HL-60 (cell line): ENCODE results near the gene CUL5.

Experiments used
- GABPA ChIP-seq: IDR thresholded peaks from 2 replicates; pipeline ENCODE4 v1.6.1; 2012; ENCODE audit warnings: low read depth
- POLR2AphosphoS5 ChIP-seq: IDR thresholded peaks from 2 replicates; pipeline ENCODE4 v1.6.1; 2012; ENCODE audit warnings: low read depth
- REST ChIP-seq: IDR thresholded peaks from 2 replicates; pipeline ENCODE4 v1.6.1; 2012; ENCODE audit warnings: low read depth; ENCODE audit not compliant: insufficient replicate concordance
- SPI1 ChIP-seq: IDR thresholded peaks from 2 replicates; pipeline ENCODE4 v1.6.1; 2012; ENCODE audit warnings: low read depth, mild to moderate bottlenecking, borderline replicate concordance
- TF ChIP-seq, protein P1 (sequence below): IDR thresholded peaks from one replicate; pipeline ENCODE4 v1.5.1; 2011; ENCODE audit warnings: low read length, control low read depth, inconsistent platforms; ENCODE audit not compliant: insufficient read depth

- TF ChIP-seq POLR2AphosphoS5: no peak
- no peak for TF ChIP-seq REST
- TF ChIP-seq, protein P1, sequence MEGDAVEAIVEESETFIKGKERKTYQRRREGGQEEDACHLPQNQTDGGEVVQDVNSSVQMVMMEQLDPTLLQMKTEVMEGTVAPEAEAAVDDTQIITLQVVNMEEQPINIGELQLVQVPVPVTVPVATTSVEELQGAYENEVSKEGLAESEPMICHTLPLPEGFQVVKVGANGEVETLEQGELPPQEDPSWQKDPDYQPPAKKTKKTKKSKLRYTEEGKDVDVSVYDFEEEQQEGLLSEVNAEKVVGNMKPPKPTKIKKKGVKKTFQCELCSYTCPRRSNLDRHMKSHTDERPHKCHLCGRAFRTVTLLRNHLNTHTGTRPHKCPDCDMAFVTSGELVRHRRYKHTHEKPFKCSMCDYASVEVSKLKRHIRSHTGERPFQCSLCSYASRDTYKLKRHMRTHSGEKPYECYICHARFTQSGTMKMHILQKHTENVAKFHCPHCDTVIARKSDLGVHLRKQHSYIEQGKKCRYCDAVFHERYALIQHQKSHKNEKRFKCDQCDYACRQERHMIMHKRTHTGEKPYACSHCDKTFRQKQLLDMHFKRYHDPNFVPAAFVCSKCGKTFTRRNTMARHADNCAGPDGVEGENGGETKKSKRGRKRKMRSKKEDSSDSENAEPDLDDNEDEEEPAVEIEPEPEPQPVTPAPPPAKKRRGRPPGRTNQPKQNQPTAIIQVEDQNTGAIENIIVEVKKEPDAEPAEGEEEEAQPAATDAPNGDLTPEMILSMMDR: no peak
- no peak for TF ChIP-seq GABPA
- TF ChIP-seq SPI1: no peak
Measured at GRCh38 chr11:107991868-107992414, 16.8 kb upstream of the CUL5 start.
